ENCODE data around the gene WASF3. TPM values are rescaled to one million over a fixed set of nuclear protein-coding genes. Genes with fewer than 3 reads are reported as not detected.
"Not testable (repeated sequence)": the region's sequence is repeated elsewhere in the genome, so short reads cannot be mapped to it uniquely, and the experiment has no call there.

WASF3 gene
- polyA plus RNA-seq, 6 donors from 2014 or later: 0.13 TPM; not detected in 5

DNA sequence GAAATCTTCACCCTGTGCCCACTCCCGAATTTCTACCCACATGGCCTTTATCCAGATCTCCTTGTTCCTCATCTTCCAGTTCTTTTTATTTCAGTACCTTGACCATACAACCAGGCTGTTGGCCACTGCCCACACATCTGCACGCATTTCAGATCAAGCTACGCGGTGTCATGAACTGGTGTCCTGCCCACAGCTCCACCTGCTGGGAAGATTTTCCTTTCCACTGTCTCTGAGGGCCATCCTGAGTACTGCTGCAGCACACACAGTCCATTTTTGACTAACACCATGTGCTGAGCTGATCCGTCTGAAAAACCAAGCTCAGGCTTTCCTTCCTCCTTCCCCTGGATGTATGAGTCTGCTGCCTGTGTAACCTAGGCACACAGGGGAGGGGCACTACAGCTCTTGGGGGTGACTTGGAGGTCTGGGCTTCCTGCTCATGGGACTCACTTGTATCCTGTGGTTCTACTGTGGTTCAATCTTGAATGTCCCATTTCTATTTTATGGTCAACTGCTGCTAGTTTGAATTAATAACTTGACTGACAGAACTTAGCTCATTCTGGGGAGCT, 71.9 kb downstream of the WASF3 start:
- ATAC-seq (ENCODE audit: low read depth in 2 of 2) (no peak), DNase-seq (no peak)
- Mint-ChIP-seq H3K36me3 (peaks cover 4 to 5% of the 10 kb centered on the region in 2 donors), H3K27ac (no peak overlapping the region), H3K9me3 (peaks cover 9 to 32% (median 14%) of the 10 kb centered on the region in 7 donors), H3K4me3 (no peak overlapping the region), H3K4me1 (no peaks in the 10 kb centered on the region), H3K27me3 (no peaks in the 10 kb centered on the region)

DNA sequence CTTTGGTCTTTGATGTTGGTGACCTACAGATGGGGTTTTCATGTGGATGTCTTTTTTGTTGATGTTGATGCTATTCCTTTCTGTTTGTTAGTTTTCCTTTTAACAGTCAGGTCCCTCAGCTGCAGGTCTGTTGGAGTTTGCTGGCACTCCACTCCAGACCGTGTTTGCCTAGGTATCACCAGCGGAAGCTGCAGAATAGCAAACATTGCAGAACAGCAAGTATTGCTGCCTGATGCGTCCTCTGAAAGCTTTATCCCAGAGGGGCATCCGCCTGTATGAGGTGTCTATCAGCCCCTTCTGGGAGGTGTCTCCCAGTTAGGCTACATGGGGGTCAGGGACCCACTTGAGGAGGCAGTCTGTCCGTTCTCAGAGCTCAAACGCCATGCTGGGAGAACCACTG, 78.2 kb downstream of the WASF3 start:
- Mint-ChIP-seq H3K27me3 (peaks cover 14 to 17% (median 15%) of the 10 kb centered on the region in 3 donors), H3K9me3 (peaks cover 0 to 39% (median 7%) of the 10 kb centered on the region in 7 donors)
- H3K36me3 Mint-ChIP-seq; H3K27ac Mint-ChIP-seq; DNase-seq; ATAC-seq (ENCODE audit: low read depth in 2 of 2); H3K4me3 Mint-ChIP-seq; H3K4me1 Mint-ChIP-seq: not testable (repeated sequence)

DNA sequence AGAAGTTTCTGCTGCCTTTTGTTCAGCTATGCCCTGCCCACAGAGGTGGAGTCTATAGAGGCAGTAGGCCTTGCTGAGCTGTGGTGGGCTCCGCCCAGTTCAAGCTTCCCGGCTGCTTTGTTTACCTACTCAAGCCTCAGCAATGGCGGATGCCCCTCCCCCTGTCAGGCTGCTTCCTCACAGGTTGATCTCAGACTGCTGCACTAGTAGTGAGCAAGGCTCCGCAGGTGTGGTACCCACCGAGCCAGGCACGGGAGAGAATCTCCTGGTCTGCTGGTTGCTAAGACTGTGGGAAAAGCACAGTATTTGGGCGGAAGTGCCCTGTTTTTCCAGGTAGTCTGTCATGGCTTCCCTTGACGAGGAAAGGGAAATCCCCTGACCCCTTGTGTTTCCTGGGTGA, 78.6 kb downstream of the WASF3 start:
- H3K4me3 Mint-ChIP-seq; H3K27ac Mint-ChIP-seq; H3K36me3 Mint-ChIP-seq; ATAC-seq (ENCODE audit: low read depth in 2 of 2); H3K4me1 Mint-ChIP-seq; DNase-seq: not testable (repeated sequence)
- Mint-ChIP-seq H3K27me3 (peaks cover 15 to 17% (median 16%) of the 10 kb centered on the region in 3 donors), H3K9me3 (peaks cover 0 to 39% (median 7%) of the 10 kb centered on the region in 7 donors)

DNA sequence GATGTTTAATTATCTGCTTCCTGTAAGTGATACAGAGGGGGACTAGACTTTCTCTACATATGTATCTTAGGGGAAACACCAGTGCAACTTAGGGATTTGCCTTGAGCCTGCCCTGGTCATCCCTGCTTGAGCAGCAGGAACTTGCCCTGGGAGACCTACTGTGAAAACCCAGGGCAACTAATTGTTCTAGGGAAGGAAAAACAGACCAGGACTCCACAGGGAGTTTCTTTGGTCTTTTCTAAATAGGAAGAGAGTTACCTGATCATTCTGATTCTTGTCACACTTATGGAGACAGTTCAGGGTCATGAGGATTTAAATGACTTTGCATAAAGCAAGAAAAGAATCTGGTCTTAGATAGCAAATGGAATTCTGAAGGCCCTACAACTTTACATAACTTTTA, 89.1 kb downstream of the WASF3 start:
- Mint-ChIP-seq H3K27ac (no peak overlapping the region), H3K4me3 (no peak overlapping the region), H3K9me3 (peaks cover 8 to 17% (median 12%) of the 10 kb centered on the region in 7 donors), H3K4me1 (no peaks in the 10 kb centered on the region), H3K36me3 (peaks cover 8 to 19% of the 10 kb centered on the region in 2 donors), H3K27me3 (peaks cover 11 to 20% (median 12%) of the 10 kb centered on the region in 3 donors)
- ATAC-seq (ENCODE audit: low read depth in 2 of 2): no peak
- DNase-seq: no peak

DNA sequence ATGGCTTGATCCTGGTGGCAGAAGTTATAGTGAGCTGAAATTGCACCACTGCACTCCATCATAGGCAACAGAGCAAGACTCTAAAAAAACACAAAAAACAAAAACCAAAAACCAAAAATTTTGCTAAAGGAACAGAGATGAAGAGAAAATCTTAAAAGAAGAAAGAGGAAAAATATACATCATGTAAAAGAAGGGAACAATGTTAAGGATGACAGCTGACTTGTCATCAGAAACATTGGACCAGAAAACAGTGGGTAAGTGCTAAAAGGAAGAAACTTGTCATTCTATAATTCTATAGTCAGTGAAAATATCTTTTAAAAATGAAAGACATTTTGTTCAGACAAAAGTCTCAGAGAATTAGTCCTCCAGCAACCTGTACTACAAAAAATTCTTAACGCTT, 93.8 kb downstream of the WASF3 start:
- Mint-ChIP-seq H3K4me1 (no peaks in the 10 kb centered on the region), H3K4me3 (peak overlapping the region in 1 of 8 donors; percentile 82), H3K27me3 (peaks cover 0 to 14% (median 6%) of the 10 kb centered on the region in 3 donors), H3K36me3 (peaks cover 8 to 12% of the 10 kb centered on the region in 2 donors), H3K27ac (no peak overlapping the region), H3K9me3 (peaks cover 8 to 20% (median 10%) of the 10 kb centered on the region in 7 donors)
- DNase-seq: no peak
- ATAC-seq (ENCODE audit: low read depth in 2 of 2): no peak

DNA sequence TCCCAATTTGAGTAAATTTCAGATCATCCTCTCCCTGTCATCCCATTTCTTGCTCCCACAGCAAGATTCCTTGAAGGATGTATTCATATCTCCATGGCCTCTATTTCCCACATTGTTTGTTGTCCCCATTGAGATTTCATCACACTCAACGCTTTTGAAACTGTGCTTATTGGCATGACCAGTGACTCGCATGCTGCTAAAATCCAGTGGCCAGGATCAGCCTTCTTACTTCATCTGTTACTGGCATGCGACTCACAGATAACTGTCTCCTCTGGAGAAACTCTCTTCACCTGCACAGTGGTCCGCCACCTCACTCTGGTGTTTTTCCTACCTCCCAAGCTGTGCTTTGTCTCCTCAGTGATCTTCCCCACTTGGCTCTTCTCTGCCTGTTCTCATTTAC, 95.8 kb downstream of the WASF3 start:
- no peak for DNase-seq
- peaks cover 0 to 7% (median 3%) of the 10 kb centered on the region in 3 donors for H3K27me3 Mint-ChIP-seq
- no peaks in the 10 kb centered on the region for H3K4me1 Mint-ChIP-seq
- peaks cover 8 to 20% (median 10%) of the 10 kb centered on the region in 7 donors for H3K9me3 Mint-ChIP-seq
- H3K4me3 Mint-ChIP-seq: no peak overlapping the region
- H3K27ac Mint-ChIP-seq: no peak overlapping the region
- ATAC-seq (ENCODE audit: low read depth in 2 of 2): no peak
- H3K36me3 Mint-ChIP-seq: peaks cover 8 to 12% of the 10 kb centered on the region in 2 donors

DNA sequence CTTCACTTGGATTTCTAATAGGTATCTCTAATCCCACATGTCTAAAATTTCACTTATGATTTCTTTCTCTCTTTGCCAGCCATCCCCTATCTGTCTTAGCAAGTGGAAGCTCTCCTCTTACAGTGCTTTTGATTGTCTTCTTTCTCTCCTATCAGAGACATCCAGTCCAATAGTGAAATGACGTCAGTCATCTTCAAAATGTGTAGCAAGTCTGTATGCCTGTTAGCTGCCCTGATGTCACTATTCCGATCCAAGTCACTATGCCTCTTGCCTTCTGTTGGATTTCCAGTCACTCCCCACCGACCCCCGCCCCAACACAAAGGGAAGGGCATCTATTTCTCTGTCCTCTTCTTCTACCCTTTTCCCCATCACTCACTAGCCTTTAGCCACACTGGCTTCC, 96.4 kb downstream of the WASF3 start:
- H3K27me3 Mint-ChIP-seq: peaks cover 0 to 3% (median 0%) of the 10 kb centered on the region in 3 donors
- H3K9me3 Mint-ChIP-seq: peaks cover 8 to 20% (median 10%) of the 10 kb centered on the region in 7 donors
- H3K27ac Mint-ChIP-seq: no peak overlapping the region
- no peak for ATAC-seq (ENCODE audit: low read depth in 2 of 2)
- H3K36me3 Mint-ChIP-seq: peaks cover 8 to 12% of the 10 kb centered on the region in 2 donors
- no peak overlapping the region for H3K4me3 Mint-ChIP-seq
- no peaks in the 10 kb centered on the region for H3K4me1 Mint-ChIP-seq
- DNase-seq: no peak

DNA sequence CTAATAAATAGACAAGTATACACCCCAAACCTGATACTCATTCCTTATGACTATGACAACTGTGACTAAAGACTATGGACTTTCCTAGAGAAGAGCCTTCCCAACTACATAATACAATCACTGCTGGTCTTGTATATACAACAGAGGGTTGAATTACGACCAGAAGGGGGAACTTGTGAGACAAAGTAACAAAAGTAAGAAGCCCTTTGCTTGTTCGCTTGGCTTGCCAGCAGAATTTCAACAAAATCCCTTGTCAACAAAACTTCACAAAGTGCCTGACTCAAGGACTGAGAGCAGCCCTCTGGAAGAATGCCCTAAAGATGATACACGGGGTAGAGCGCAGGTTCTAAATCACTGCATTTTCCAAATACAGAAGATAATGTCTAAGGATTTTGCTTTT, 99.4 kb downstream of the WASF3 start:
- Mint-ChIP-seq H3K9me3 (peaks cover 0 to 2% (median 0%) of the 10 kb centered on the region in 7 donors), H3K4me1 (no peaks in the 10 kb centered on the region), H3K4me3 (no peak overlapping the region), H3K36me3 (no peaks in the 10 kb centered on the region), H3K27me3 (peaks cover 0 to 8% (median 7%) of the 10 kb centered on the region in 3 donors), H3K27ac (no peak overlapping the region)
- ATAC-seq (ENCODE audit: low read depth in 2 of 2): no peak
- DNase-seq: no peak

DNA sequence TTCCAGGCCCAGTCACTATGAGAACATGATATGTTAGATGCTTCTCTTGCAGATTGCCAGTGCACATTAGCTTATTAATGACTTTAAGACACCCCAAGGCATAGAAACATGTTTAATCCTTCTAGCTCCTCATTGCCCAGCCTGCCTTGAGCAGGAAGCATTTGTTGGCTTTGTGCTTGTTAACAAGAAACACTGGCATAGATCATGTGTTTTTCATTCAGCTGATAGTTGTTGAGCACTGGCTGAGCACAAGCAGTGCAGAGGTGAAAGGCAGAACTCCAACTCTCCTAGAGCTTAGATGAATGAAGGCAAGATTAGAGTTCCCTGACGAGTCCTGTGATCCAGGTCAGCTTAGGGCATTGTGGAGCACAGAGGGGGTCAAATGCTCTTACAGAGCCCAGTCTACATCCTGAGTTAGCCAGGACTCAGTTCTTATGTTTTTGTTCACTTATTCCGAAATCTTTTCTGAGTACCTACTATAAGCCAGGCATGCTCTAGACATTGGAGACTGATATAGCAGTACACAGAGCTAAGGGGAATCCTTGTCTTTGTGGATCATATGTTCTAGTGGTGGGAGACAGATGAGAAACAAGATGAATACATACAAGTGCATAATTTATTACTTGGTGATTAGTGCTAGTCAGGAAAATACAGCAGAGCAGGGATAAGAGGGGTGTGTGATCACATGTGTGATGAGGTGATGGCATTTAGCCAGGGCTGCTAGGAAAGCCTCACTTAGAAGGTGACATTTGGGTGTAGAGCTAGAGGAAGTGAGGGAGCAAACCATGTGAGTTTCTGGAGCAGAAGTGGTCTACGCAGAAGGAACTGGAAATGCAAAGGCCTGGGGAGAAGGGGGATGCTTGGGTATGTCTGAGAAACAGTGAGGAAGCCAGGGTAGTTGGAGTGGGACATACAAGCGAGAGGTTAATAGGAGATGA, 101.2 kb downstream of the WASF3 start:
- ATAC-seq (ENCODE audit: low read depth in 2 of 2) (no peak), DNase-seq (no peak)
- Mint-ChIP-seq H3K27me3 (peaks cover 0 to 13% (median 7%) of the 10 kb centered on the region in 3 donors), H3K4me1 (no peaks in the 10 kb centered on the region), H3K4me3 (no peak overlapping the region), H3K27ac (no peak overlapping the region), H3K36me3 (no peaks in the 10 kb centered on the region), H3K9me3 (no peaks in the 10 kb centered on the region)

DNA sequence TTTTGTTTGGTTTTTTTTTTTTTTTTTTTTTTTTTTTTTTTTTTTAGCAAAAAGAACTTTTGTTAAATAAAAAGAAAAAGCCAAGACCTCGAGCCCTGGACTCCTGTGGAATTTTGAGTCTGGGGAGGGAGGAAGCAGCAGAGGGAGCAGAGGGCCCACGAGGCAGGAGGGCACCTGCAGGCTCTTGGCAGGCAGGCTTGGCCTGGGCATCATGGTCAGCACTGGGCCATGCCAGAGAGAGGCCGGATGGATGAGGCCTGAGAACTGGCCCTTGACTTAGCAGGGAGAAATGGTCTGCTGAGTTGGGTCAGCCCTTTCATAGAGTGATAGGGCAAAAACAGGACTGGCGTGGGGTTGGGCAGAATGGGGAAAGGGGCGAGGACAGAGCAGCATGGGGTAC, 102.7 kb downstream of the WASF3 start:
- peaks cover 0 to 13% (median 5%) of the 10 kb centered on the region in 3 donors for H3K27me3 Mint-ChIP-seq

DNA sequence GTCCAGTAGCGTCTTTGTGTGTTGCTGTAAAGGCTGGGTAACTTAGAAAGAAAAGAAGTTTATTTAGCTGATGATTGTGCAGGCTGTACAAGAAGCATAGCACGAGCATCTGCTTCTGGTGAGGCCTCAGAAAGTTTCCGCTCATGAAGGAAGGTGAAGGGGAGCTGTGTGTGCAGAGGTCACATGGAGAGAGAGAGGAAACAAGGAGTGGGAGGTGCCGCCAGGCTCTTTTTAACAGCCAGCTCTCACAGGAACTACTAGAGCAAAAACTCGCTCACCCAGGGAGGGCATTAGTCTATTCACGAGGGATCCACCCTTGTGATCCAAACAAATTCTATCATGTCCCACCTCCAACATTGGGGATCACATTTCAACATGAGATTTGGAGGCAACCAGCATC, 103.3 kb downstream of the WASF3 start:
- no peaks in the 10 kb centered on the region for H3K4me1 Mint-ChIP-seq
- DNase-seq (no peak), ATAC-seq (ENCODE audit: low read depth in 2 of 2) (no peak)
- H3K27ac Mint-ChIP-seq: no peak overlapping the region
- no peak overlapping the region for H3K4me3 Mint-ChIP-seq
- no peaks in the 10 kb centered on the region for H3K36me3 Mint-ChIP-seq
- no peaks in the 10 kb centered on the region for H3K9me3 Mint-ChIP-seq
- peaks cover 0 to 13% (median 3%) of the 10 kb centered on the region in 3 donors for H3K27me3 Mint-ChIP-seq

More for the DNA sequence above, 102.7 kb downstream of the WASF3 start:
- no peak overlapping the region for H3K4me3 Mint-ChIP-seq
- DNase-seq (no peak), ATAC-seq (ENCODE audit: low read depth in 2 of 2) (no peak)
- no peak overlapping the region for H3K27ac Mint-ChIP-seq
- H3K9me3 Mint-ChIP-seq: no peaks in the 10 kb centered on the region
- H3K36me3 Mint-ChIP-seq: no peaks in the 10 kb centered on the region
- no peaks in the 10 kb centered on the region for H3K4me1 Mint-ChIP-seq

DNA sequence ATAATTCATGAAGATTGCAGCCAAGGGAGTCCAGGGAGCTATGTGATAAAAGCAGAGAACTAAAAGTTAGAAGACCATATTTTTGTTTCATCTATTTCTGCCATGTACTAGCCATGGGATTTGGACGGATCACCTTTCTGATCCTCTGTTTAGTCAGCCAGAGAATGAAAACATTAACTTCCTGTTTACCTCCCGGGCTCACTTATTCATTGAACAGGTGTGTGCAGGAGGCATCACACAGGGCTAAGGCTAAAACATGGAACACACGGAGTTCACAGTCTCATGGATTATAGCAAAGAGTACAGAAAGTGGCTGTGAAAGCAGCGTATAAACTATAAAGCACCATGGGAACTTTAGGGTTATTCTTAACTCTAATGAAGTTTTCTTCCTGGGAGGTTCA, 106.3 kb downstream of the WASF3 start:
- Mint-ChIP-seq H3K27ac (no peak overlapping the region), H3K4me1 (no peaks in the 10 kb centered on the region), H3K27me3 (peaks cover 0 to 13% (median 3%) of the 10 kb centered on the region in 3 donors), H3K9me3 (no peaks in the 10 kb centered on the region), H3K4me3 (no peak overlapping the region), H3K36me3 (no peaks in the 10 kb centered on the region)
- ATAC-seq (ENCODE audit: low read depth in 2 of 2): no peak
- no peak for DNase-seq

DNA sequence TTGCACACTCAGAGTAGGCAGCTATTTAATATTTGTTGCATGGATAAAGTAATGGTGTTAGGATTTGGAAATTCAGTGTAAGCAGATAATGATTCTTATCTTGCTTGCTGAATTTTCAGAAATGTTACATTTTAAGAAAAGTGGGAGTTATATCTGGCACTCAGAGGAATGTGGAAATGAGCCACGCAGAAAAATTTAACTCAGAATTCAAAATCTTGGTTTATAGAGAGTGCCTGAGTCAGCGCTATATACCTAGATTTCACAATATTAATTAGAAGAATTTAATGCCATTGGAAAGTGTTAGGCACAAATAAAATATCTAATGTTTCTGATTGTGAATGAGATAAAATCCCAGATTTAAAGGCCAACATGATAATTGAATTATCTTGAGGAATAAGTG, 106.8 kb downstream of the WASF3 start:
- DNase-seq: no peak
- Mint-ChIP-seq H3K27me3 (peaks cover 0 to 13% (median 3%) of the 10 kb centered on the region in 3 donors), H3K4me1 (no peaks in the 10 kb centered on the region), H3K27ac (no peak overlapping the region), H3K9me3 (no peaks in the 10 kb centered on the region), H3K4me3 (no peak overlapping the region), H3K36me3 (no peaks in the 10 kb centered on the region)
- ATAC-seq (ENCODE audit: low read depth in 2 of 2): no peak

DNA sequence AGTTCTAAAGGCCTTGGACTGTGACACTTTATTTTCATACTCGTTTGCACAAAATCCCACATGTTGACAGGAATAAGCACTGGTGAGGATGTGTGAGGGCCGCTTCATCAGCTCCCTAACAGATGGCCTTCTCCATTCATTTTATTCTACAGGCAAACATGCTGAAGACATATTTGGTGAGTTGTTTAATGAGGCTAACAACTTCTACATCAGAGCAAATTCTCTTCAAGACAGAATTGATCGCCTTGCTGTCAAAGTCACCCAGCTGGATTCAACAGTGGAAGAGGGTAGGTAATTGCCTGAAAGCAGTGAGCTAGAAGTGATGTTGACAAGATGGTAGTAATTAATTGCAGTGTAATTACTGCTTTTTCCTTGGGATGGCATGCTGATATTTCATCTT, 107.4 kb downstream of the WASF3 start:
- Mint-ChIP-seq H3K27me3 (peaks cover 0 to 17% (median 3%) of the 10 kb centered on the region in 3 donors), H3K4me1 (no peaks in the 10 kb centered on the region), H3K9me3 (no peaks in the 10 kb centered on the region), H3K36me3 (no peaks in the 10 kb centered on the region), H3K4me3 (no peak overlapping the region), H3K27ac (no peak overlapping the region)
- DNase-seq (no peak), ATAC-seq (ENCODE audit: low read depth in 2 of 2) (no peak)
